K562 (cell line): ENCODE measurements around the gene SAMD4A. TPM values are rescaled to one million over a fixed set of nuclear protein-coding genes. Genes with fewer than 3 reads are reported as not detected.

Experiments
- ATAC-seq: fragments of 200-7000 bp; cut with Tn5 transposase; 3 replicates; pipeline ENCODE4 v1.9.1; 2020; ENCODE audit warnings: moderate library complexity
- BruUV-seq: library from RNA; stranded (reverse); fragments of 400-500 nt; replicated peaks from 2 replicates; lab custom pipeline; 2021; lab: Mats Ljungman, UMichigan
- CTCF ChIA-PET: fragments of 300-600 bp; formaldehyde crosslinking; extraction: SDS; loops from one replicate; lab custom pipeline; 2021; ENCODE audit warnings: low intra/inter-chr PET ratio; lab: Yijun Ruan, JAX
- POLR2A ChIA-PET: fragments of 300-600, 350-650 bp; sonication (Branson Sonifier 250); formaldehyde crosslinking; extraction: SDS; loops from one replicate; lab custom pipeline; 2021; ENCODE audit warnings: antibody characterized with exemption, inconsistent platforms; lab: Yijun Ruan, JAX
- DNase-seq, 4 experiments: peaks; one replicate each; pipeline versions ENCODE4 v3.0.0 to v3.0.0-alpha.2; 2011 to 2018; ENCODE audit warnings: low spot score in 3 of 4, mixed read lengths in 3 of 4; ENCODE audit errors: extremely low read depth in 1 of 4
- FAIRE-seq: peaks from 2 replicates; lab custom pipeline; 2011; peaks lifted over from hg19 to GRCh38; lab: Jason Lieb, UNC
- H2AFZ ChIP-seq: 2 replicates; pipeline ENCODE4 v1.6.0; 2011; ENCODE audit warnings: low read depth, low read length, control low read depth, inconsistent platforms
- H3K27ac ChIP-seq: fragments of 200-600 bp; 3 replicates; pipeline ENCODE4 v1.8.0; 2011; ENCODE audit warnings: low read depth, mild to moderate bottlenecking, control low read depth, inconsistent platforms, low read length, moderate library complexity, mixed read lengths; ENCODE audit errors: extremely low read depth
- H3K27me3 ChIP-seq, 2 experiments: fragments of 300-600 bp in 1 of 2; 2 replicates in 1 of 2; 3 replicates in 1 of 2; pipeline versions ENCODE4 v1.6.0 to v1.8.0; 2011; ENCODE audit warnings: inconsistent platforms in 2 of 2, low read length in 2 of 2, mild to moderate bottlenecking in 1 of 2, mixed read lengths in 1 of 2, moderate library complexity in 1 of 2; ENCODE audit not compliant: control insufficient read depth in 2 of 2, insufficient read depth in 2 of 2
- H3K36me3 ChIP-seq: fragments of 300-600 bp; 3 replicates; pipeline ENCODE4 v1.8.0; 2011; ENCODE audit warnings: mild to moderate bottlenecking, low read length, inconsistent platforms; ENCODE audit not compliant: control insufficient read depth, insufficient read depth
- H3K4me1 ChIP-seq, 2 experiments: fragments of 200-600 bp in 1 of 2; replicated peaks in 1 of 2; 2 replicates in 1 of 2; 3 replicates in 1 of 2; pipeline versions ENCODE4 v1.5.1 to v1.8.0; 2011; ENCODE audit warnings: inconsistent platforms in 2 of 2, low read length in 2 of 2, mild to moderate bottlenecking in 1 of 2, mixed read lengths in 1 of 2, moderate library complexity in 1 of 2; ENCODE audit not compliant: control insufficient read depth in 2 of 2, insufficient read depth in 2 of 2
- H3K4me2 ChIP-seq: 2 replicates; pipeline ENCODE4 v1.6.1; 2011; ENCODE audit warnings: low read length, control low read depth, inconsistent platforms, mixed read lengths; ENCODE audit not compliant: insufficient read depth
- H3K4me3 ChIP-seq: fragments of 200-600 bp; sonication (generic), shearing (Covaris generic); 2 replicates; pipeline ENCODE4 v1.5.1; 2016; ENCODE audit warnings: control low read depth, inconsistent platforms
- H3K79me2 ChIP-seq: fragments of 200-600 bp; 3 replicates; pipeline ENCODE4 v1.8.0; 2011; ENCODE audit warnings: low read length, inconsistent platforms; ENCODE audit not compliant: control insufficient read depth, insufficient read depth
- H3K9ac ChIP-seq, 2 experiments: 2 replicates each; pipeline versions ENCODE4 v1.6.0 to v1.6.1; 2011; ENCODE audit warnings: low read depth in 2 of 2, low read length in 2 of 2, control low read depth in 1 of 2, inconsistent platforms in 1 of 2, mild to moderate bottlenecking in 1 of 2, mixed read lengths in 1 of 2; ENCODE audit not compliant: insufficient read depth in 1 of 2
- H3K9me1 ChIP-seq: one replicate; pipeline ENCODE4 v1.6.0; 2011; ENCODE audit warnings: inconsistent platforms, mild to moderate bottlenecking, low read length, moderate library complexity; ENCODE audit not compliant: control insufficient read depth, insufficient read depth
- H3K9me3 ChIP-seq: replicated peaks from 2 replicates; pipeline ENCODE4 v1.5.1; 2011; ENCODE audit warnings: low read depth, low read length, inconsistent platforms; ENCODE audit not compliant: control insufficient read depth, insufficient read depth
- H4K20me1 ChIP-seq: replicated peaks from 2 replicates; pipeline ENCODE4 v1.6.1; 2011; ENCODE audit warnings: low read length, inconsistent platforms, mixed read lengths; ENCODE audit not compliant: control insufficient read depth, insufficient read depth
- ARHGAP35 ChIP-seq: fragments of 450-650 bp; IDR thresholded peaks from 2 replicates; pipeline ENCODE4 v1.6.1; 2018; ENCODE audit not compliant: partially characterized antibody
- ATF7 ChIP-seq: fragments of 450-650 bp; IDR thresholded peaks from 2 replicates; pipeline ENCODE4 v1.7.1; 2014; ENCODE audit warnings: mild to moderate bottlenecking, moderate library complexity
- FOXJ2 ChIP-seq: fragments of 200-800 bp; sonication (Bioruptor generic); IDR thresholded peaks from 2 replicates; pipeline ENCODE4 v1.6.1; 2016; ENCODE audit warnings: missing genetic modification characterization, missing compliant biosample characterization
- GTF2F1 ChIP-seq: IDR thresholded peaks from 2 replicates; pipeline ENCODE4 v1.6.1; 2011; ENCODE audit warnings: low read depth, low read length, improper control_type of control experiment
- KAT8 ChIP-seq: fragments of 450-650 bp; IDR thresholded peaks from 2 replicates; pipeline ENCODE4 v1.6.1; 2016; ENCODE audit warnings: low read depth, mild to moderate bottlenecking
- MYNN ChIP-seq, 2 experiments: sonication (generic); formaldehyde crosslinking in 1 of 2; IDR thresholded peaks; 2 replicates each; pipeline versions ENCODE4 v1.5.0 to v1.6.1; 2016 to 2020; ENCODE audit warnings: antibody characterized with exemption in 1 of 2, missing genetic modification reagents in 1 of 2
- NCOR1 ChIP-seq: fragments of 450-650 bp; IDR thresholded peaks from 2 replicates; pipeline ENCODE4 v1.6.1; 2016; ENCODE audit warnings: mild to moderate bottlenecking, moderate library complexity
- NFATC3 ChIP-seq: fragments of 450-650 bp; IDR thresholded peaks from 2 replicates; pipeline ENCODE4 v1.6.1; 2017; ENCODE audit warnings: mild to moderate bottlenecking
- RBM17 ChIP-seq: fragments of 200-400 bp; formaldehyde crosslinking; IDR thresholded peaks from 2 replicates; pipeline ENCODE4 v1.6.1; 2017; ENCODE audit warnings: low read depth, mild to moderate bottlenecking, low read length, borderline replicate concordance
- SREBF1 ChIP-seq: fragments of 150-350 bp; IDR thresholded peaks from 2 replicates; pipeline ENCODE4 v1.6.1; 2014; ENCODE audit warnings: antibody characterized with exemption, low read depth, low read length, borderline replicate concordance
- ZNF232 ChIP-seq: sonication (generic); formaldehyde crosslinking; IDR thresholded peaks from 2 replicates; pipeline ENCODE4 v1.8.0; 2022; ENCODE audit warnings: mild to moderate bottlenecking, missing genetic modification reagents
- WGBS: fragments of 100-300 bp; shearing (Covaris generic); methylation state at CpG from one replicate; pipeline ENCODE4 v1.1.6; 2016; ENCODE audit warnings: low coverage, mixed read lengths; ENCODE audit not compliant: insufficient coverage; ENCODE audit errors: missing lambda C conversion rate; 5-methylcytosine and 5-hydroxymethylcytosine counted together
- in situ Hi-C: fragments of 300-500 bp; cut with MboI; formaldehyde crosslinking; loops from 4 replicates; pipeline ENCODE4 v1.15.0; 2018; ENCODE audit warnings: inconsistent platforms, mixed read lengths
- intact Hi-C: fragments of 100-400 bp; cut with micrococcal nuclease; formaldehyde crosslinking; loops from 2 replicates; pipeline ENCODE4 v1.14.2; 2022
- polyA plus RNA-seq, 8 experiments: library from polyadenylated mRNA; depleted of rRNA in 4 of 8; stranded (reverse) in 5 of 8; unstranded in 3 of 8; fragments of >200 nt; fragmentation: Nextera tagmentation in 2 of 8; fragmentation: Illumina TruSeq in 1 of 8; extraction: Ambion mirVana in 2 of 8; extraction: Trizol in 1 of 8; gene quantifications; 2 replicates each; pipeline versions ENCODE4 v1.2.1 to v1.2.3, GENCODE V29; 2011 to 2014; ENCODE audit warnings: inconsistent platforms in 1 of 8, missing spikeins in 1 of 8
- total RNA-seq, 7 experiments: library from RNA; depleted of rRNA in 6 of 7; stranded (reverse); fragments of >200 nt in 6 of 7; fragmentation: Illumina TruSeq in 2 of 7; extraction: Trizol in 2 of 7; gene quantifications; 2 replicates each; pipeline versions ENCODE4 v1.2.1 to v1.2.3, GENCODE V29; 2011 to 2021; ENCODE audit warnings: low replicate concordance in 1 of 7
- TF ChIP-seq, protein P1 (sequence below), 3 experiments: fragments of 200-800 bp in 1 of 3; sonication (Bioruptor generic) in 1 of 3; sonication (generic) in 1 of 3; formaldehyde crosslinking in 1 of 3; IDR thresholded peaks; 2 replicates each; pipeline versions ENCODE4 v1.6.1 to v1.8.0; 2016 to 2022; ENCODE audit warnings: mild to moderate bottlenecking in 2 of 3, missing compliant biosample characterization in 2 of 3, missing genetic modification characterization in 2 of 3, missing genetic modification reagents in 1 of 3
- TF ChIP-seq, protein P2 (sequence below): sonication (generic); formaldehyde crosslinking; IDR thresholded peaks from 2 replicates; pipeline ENCODE4 v1.8.1; 2023; ENCODE audit warnings: mild to moderate bottlenecking, missing genetic modification reagents

Gene SAMD4A
- total and polyA plus RNA-seq, 9 of the 15 experiments (the other 6 are each of a cell fraction or from before 2014, with no cell fraction given): 0.66 to 6.8 (median 3.3) TPM

DNA sequence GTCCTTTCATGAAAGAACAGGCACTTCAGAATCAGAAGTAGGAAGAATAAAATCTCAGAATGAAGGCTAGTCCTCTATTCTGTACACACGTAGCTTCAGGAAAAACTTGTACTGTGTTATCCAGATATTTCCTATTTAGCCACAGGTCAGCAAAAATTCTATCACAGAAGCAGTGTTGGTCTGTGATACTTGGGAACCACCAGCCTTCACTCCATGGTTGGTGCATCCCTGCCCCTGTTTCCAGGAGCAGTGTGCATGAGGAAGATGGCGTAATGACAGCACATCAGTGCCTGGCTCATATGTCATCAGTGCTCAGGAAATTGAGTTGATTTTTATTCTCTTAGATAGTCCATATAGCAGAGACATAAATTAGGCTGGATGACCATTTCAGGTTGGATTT is 87.7 kb downstream of the SAMD4A start:
- H3K9me3 ChIP-seq: no peaks in the 10 kb centered on the region
- H3K9ac ChIP-seq: no peak overlapping the region
- intact Hi-C loops (no loop called here), in situ Hi-C loops (loop anchor here (5.0 kb wide), 1 partner anchor 37 kb away; no protein-coding TSS in a partner anchor)
- no peaks in the 10 kb centered on the region for H3K27me3 ChIP-seq
- no TSS peak for BruUV-seq
- H3K79me2 ChIP-seq: no peaks in the 10 kb centered on the region
- WGBS: 73% methylated on average over 2 of the region's 2 CpGs
- H3K27ac ChIP-seq: no peak overlapping the region
- no peaks in the 10 kb centered on the region; a peak in 2 of 5 replicates for H3K4me1 ChIP-seq
- no peak for DNase-seq
- no peaks in the 10 kb centered on the region for H3K9me1 ChIP-seq
- ATAC-seq: no peak
- H3K4me2 ChIP-seq: no peak overlapping the region
- no peaks in the 10 kb centered on the region for H4K20me1 ChIP-seq
- TF ChIP-seq GTF2F1 (no peak), NFATC3 (no peak), ZNF232 (no peak), KAT8 (no peak), RBM17 (no peak), NCOR1 (no peak), FOXJ2 (tag) (no peak), SREBF1 (no peak), ATF7 (no peak), MYNN (IDR thresholded peaks at IDR 0.05) (no peak), MYNN (CRISPR knock-in tag; IDR thresholded peaks at IDR 0.05) (no peak), ARHGAP35 (no peak)
- TF ChIP-seq, protein P1, sequence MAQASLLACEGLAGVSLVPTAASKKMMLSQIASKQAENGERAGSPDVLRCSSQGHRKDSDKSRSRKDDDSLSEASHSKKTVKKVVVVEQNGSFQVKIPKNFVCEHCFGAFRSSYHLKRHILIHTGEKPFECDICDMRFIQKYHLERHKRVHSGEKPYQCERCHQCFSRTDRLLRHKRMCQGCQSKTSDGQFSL (CRISPR knock-in tag; IDR thresholded peaks at IDR 0.05): no peak
- TF ChIP-seq, protein P1 (tag; IDR thresholded peaks at IDR 0.05): no peak
- TF ChIP-seq, protein P2, sequence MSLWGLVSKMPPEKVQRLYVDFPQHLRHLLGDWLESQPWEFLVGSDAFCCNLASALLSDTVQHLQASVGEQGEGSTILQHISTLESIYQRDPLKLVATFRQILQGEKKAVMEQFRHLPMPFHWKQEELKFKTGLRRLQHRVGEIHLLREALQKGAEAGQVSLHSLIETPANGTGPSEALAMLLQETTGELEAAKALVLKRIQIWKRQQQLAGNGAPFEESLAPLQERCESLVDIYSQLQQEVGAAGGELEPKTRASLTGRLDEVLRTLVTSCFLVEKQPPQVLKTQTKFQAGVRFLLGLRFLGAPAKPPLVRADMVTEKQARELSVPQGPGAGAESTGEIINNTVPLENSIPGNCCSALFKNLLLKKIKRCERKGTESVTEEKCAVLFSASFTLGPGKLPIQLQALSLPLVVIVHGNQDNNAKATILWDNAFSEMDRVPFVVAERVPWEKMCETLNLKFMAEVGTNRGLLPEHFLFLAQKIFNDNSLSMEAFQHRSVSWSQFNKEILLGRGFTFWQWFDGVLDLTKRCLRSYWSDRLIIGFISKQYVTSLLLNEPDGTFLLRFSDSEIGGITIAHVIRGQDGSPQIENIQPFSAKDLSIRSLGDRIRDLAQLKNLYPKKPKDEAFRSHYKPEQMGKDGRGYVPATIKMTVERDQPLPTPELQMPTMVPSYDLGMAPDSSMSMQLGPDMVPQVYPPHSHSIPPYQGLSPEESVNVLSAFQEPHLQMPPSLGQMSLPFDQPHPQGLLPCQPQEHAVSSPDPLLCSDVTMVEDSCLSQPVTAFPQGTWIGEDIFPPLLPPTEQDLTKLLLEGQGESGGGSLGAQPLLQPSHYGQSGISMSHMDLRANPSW (CRISPR knock-in tag): no peak
- no peak overlapping the region for H2AFZ ChIP-seq
- H3K4me3 ChIP-seq: no peak overlapping the region
- POLR2A ChIA-PET: no interaction called here
- CTCF ChIA-PET: no interaction called here
- no peak for FAIRE-seq
- no peaks in the 10 kb centered on the region for H3K36me3 ChIP-seq
